ENCODE measurements around the gene C9orf85.

DNA sequence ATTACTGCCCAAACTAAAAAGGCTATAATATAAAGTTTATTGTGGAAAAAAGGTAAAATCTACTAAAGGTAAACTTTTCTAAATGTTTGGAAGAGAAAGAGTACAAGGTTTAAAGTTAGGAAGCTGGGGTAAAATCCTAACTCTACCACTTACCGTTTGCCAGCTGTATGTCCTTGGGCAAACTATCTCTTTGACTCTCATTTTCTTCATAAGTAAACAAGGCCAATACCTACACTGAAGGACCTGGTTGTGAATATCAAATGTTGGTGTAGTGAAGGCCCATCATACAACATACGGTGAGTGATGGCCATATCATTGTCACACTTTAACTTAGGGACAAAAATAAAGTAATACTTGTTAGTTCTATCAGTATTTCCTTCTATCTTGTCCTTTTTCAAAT, 35.3 kb upstream of the C9orf85 start:
- TF ChIP-seq, protein P1, sequence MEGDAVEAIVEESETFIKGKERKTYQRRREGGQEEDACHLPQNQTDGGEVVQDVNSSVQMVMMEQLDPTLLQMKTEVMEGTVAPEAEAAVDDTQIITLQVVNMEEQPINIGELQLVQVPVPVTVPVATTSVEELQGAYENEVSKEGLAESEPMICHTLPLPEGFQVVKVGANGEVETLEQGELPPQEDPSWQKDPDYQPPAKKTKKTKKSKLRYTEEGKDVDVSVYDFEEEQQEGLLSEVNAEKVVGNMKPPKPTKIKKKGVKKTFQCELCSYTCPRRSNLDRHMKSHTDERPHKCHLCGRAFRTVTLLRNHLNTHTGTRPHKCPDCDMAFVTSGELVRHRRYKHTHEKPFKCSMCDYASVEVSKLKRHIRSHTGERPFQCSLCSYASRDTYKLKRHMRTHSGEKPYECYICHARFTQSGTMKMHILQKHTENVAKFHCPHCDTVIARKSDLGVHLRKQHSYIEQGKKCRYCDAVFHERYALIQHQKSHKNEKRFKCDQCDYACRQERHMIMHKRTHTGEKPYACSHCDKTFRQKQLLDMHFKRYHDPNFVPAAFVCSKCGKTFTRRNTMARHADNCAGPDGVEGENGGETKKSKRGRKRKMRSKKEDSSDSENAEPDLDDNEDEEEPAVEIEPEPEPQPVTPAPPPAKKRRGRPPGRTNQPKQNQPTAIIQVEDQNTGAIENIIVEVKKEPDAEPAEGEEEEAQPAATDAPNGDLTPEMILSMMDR (IDR thresholded peaks at IDR 0.05; ENCODE audit: poor library complexity, severe bottlenecking): no peak
- TF ChIP-seq, protein P2, sequence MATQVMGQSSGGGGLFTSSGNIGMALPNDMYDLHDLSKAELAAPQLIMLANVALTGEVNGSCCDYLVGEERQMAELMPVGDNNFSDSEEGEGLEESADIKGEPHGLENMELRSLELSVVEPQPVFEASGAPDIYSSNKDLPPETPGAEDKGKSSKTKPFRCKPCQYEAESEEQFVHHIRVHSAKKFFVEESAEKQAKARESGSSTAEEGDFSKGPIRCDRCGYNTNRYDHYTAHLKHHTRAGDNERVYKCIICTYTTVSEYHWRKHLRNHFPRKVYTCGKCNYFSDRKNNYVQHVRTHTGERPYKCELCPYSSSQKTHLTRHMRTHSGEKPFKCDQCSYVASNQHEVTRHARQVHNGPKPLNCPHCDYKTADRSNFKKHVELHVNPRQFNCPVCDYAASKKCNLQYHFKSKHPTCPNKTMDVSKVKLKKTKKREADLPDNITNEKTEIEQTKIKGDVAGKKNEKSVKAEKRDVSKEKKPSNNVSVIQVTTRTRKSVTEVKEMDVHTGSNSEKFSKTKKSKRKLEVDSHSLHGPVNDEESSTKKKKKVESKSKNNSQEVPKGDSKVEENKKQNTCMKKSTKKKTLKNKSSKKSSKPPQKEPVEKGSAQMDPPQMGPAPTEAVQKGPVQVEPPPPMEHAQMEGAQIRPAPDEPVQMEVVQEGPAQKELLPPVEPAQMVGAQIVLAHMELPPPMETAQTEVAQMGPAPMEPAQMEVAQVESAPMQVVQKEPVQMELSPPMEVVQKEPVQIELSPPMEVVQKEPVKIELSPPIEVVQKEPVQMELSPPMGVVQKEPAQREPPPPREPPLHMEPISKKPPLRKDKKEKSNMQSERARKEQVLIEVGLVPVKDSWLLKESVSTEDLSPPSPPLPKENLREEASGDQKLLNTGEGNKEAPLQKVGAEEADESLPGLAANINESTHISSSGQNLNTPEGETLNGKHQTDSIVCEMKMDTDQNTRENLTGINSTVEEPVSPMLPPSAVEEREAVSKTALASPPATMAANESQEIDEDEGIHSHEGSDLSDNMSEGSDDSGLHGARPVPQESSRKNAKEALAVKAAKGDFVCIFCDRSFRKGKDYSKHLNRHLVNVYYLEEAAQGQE (IDR thresholded peaks at IDR 0.05; ENCODE audit: borderline replicate concordance): no peak
- TF ChIP-seq EP300 (conservative IDR thresholded peaks at IDR 0.05; ENCODE audit: poor library complexity, severe bottlenecking): no peak
- TF ChIP-seq POLR2AphosphoS5 (IDR thresholded peaks at IDR 0.05): no peak

Data from neural cell (in vitro differentiated cells).